ENCODE results near the gene UBN2.

GRCh38 chr7:139259142-139259541 lies 28.1 kb downstream of the UBN2 start:
- TF ChIP-seq CTCF (IDR thresholded peaks at IDR 0.05; ENCODE audit: low read length) (no peak), EZH2 (IDR thresholded peaks at IDR 0.05; ENCODE audit: borderline replicate concordance, low read length) (no peak)

Data from OCI-LY1 (cell line).